Measurements from ENCODE around the gene SUN1. TPM values are rescaled to one million over a fixed set of nuclear protein-coding genes. Genes with fewer than 3 reads are reported as not detected.

SUN1 gene
- total RNA-seq, 1 experiment from 2014 or later, result 39.6 TPM

- Histone ChIP-seq H3K79me2 (ENCODE audit: low read length) (no peaks in the 10 kb centered on the region), H3K9me2 (replicated peaks; ENCODE audit: insufficient read depth, low read length) (no peaks in the 10 kb centered on the region), H3K27ac (ENCODE audit: low read length) (no peak overlapping the region), H3K4me1 (ENCODE audit: low read length) (peaks cover 16% of the 10 kb centered on the region), H3K27me3 (ENCODE audit: low read length) (no peaks in the 10 kb centered on the region), H4K20me1 (ENCODE audit: insufficient read depth, low read depth, low read length) (0 out of 2 replicates have a peak, but pooled peaks cover 7% of the 10 kb centered on the region), H3K36me3 (ENCODE audit: insufficient read depth, low read length) (no peaks in the 10 kb centered on the region), H3K4me3 (ENCODE audit: low read length) (peak overlapping the region; percentile 33; the same call in 1 of the 2 replicates), H2AFZ (ENCODE audit: low read length) (no peak overlapping the region), H3K4me2 (ENCODE audit: low read depth, low read length, poor library complexity, severe bottlenecking) (peak overlapping the region; percentile 67), H3K9ac (ENCODE audit: low read length) (peak overlapping the region; percentile 47), H3K9me3 (ENCODE audit: low read length) (no peaks in the 10 kb centered on the region)
- peak; percentile 75 for DNase-seq
These were observed 78.2 kb downstream of the SUN1 start for GRCh38 chr7:910441-910861.

DNA sequence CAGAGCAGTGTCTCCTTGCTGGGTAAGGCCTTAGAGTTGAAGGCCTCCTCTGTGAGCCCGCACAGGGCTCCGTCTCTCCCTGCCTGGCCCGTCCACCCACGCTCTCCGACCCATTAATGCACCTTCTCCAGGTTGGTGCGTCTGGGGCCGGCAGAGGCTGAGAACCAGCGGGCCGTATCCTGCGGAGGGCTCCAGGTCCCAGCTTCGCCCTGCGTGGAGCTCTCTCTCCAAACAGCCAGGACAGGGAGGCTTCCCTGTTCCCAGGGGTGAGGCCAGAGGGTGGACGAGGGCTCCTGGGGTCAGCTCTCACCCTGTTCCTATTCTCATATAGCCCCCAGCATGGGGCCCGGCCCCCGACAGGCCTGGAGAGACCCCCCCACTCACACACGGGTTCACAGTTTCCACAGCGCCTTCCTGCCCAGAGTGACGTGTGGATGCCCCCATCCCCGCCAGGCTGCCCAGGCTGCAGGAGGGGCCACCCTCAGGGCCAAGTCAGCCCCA lies 78.7 kb downstream of the SUN1 start:
- Histone ChIP-seq H3K4me1 (ENCODE audit: low read length) (peaks cover 16% of the 10 kb centered on the region), H3K27ac (ENCODE audit: low read length) (no peak overlapping the region), H4K20me1 (ENCODE audit: insufficient read depth, low read depth, low read length) (0 out of 2 replicates have a peak, but pooled peaks cover 7% of the 10 kb centered on the region), H2AFZ (ENCODE audit: low read length) (no peak overlapping the region), H3K4me2 (ENCODE audit: low read depth, low read length, poor library complexity, severe bottlenecking) (no peak overlapping the region), H3K27me3 (ENCODE audit: low read length) (no peaks in the 10 kb centered on the region), H3K36me3 (ENCODE audit: insufficient read depth, low read length) (no peaks in the 10 kb centered on the region), H3K9ac (ENCODE audit: low read length) (no peak overlapping the region), H3K9me2 (replicated peaks; ENCODE audit: insufficient read depth, low read length) (no peaks in the 10 kb centered on the region), H3K79me2 (ENCODE audit: low read length) (no peaks in the 10 kb centered on the region), H3K9me3 (ENCODE audit: low read length) (no peaks in the 10 kb centered on the region), H3K4me3 (ENCODE audit: low read length) (no peak overlapping the region)
- no peak for DNase-seq

- H3K4me2 ChIP-seq (ENCODE audit: low read depth, low read length, poor library complexity, severe bottlenecking), result no peak overlapping the region
- H3K9ac ChIP-seq (ENCODE audit: low read length), result no peak overlapping the region
- no peaks in the 10 kb centered on the region for H3K79me2 ChIP-seq (ENCODE audit: low read length)
- DNase-seq, result no peak
- no peaks in the 10 kb centered on the region for H3K9me2 ChIP-seq (replicated peaks; ENCODE audit: insufficient read depth, low read length)
- H4K20me1 ChIP-seq (ENCODE audit: insufficient read depth, low read depth, low read length), result 0 out of 2 replicates have a peak, but pooled peaks cover 5% of the 10 kb centered on the region
- H3K4me1 ChIP-seq (ENCODE audit: low read length), result peaks cover 16% of the 10 kb centered on the region
- no peak overlapping the region for H3K4me3 ChIP-seq (ENCODE audit: low read length)
- no peaks in the 10 kb centered on the region for H3K36me3 ChIP-seq (ENCODE audit: insufficient read depth, low read length)
- H3K27ac ChIP-seq (ENCODE audit: low read length), result no peak overlapping the region
- H2AFZ ChIP-seq (ENCODE audit: low read length), result no peak overlapping the region
- H3K9me3 ChIP-seq (ENCODE audit: low read length), result no peaks in the 10 kb centered on the region
- no peaks in the 10 kb centered on the region for H3K27me3 ChIP-seq (ENCODE audit: low read length)
These were observed 79.7 kb downstream of the SUN1 start for GRCh38 chr7:911791-912480.

DNA sequence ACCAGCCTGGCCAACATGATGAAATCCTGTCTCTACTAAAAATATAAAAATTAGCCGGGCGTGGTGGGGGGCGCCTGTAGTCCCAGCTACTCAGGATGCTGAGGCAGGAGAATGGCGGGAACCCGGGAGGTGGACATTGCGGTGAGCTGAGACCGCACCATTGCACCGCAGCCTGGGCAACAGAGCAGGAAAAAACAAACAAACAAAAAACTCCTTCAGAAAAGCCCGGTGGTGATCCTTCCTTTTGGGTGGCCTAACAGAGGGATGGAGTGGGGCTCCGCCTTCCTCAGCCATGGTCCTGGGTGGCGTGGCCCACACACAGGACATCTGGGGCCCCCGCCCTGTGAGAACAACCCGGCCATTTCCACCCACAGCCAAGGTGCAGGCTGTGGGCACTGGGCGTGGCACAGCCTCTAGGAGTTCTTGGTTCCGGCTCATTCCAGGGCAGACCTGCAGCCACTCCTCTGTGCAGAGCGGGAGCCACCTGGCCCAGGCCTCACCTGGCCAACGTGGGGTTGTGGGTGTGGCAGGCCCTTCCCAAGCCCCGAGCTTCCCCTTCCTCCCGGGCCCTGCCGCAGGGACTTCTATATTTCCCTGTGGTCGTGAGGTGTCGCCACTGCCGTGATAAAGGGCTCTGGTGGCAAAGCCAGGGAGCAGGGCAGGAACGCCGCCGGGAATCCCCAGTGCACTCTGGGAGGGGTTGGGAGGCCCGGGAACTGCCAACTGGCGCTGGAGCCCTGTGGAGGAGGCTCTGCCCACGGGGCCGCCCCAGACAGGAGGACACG lies 81.7 kb downstream of the SUN1 start:
- Histone ChIP-seq H3K27me3 (ENCODE audit: low read length) (no peaks in the 10 kb centered on the region), H3K27ac (ENCODE audit: low read length) (no peak overlapping the region), H3K79me2 (ENCODE audit: low read length) (no peaks in the 10 kb centered on the region), H4K20me1 (ENCODE audit: insufficient read depth, low read depth, low read length) (0 out of 2 replicates have a peak, but pooled peaks cover 3% of the 10 kb centered on the region), H3K36me3 (ENCODE audit: insufficient read depth, low read length) (no peaks in the 10 kb centered on the region), H3K9me3 (ENCODE audit: low read length) (no peaks in the 10 kb centered on the region), H3K9me2 (replicated peaks; ENCODE audit: insufficient read depth, low read length) (no peaks in the 10 kb centered on the region), H3K4me2 (ENCODE audit: low read depth, low read length, poor library complexity, severe bottlenecking) (no peak overlapping the region), H3K4me1 (ENCODE audit: low read length) (peaks cover 16% of the 10 kb centered on the region), H3K9ac (ENCODE audit: low read length) (no peak overlapping the region), H2AFZ (ENCODE audit: low read length) (no peak overlapping the region), H3K4me3 (ENCODE audit: low read length) (no peak overlapping the region)
- DNase-seq, result no peak

- no peak overlapping the region for H2AFZ ChIP-seq (ENCODE audit: low read length)
- H3K4me2 ChIP-seq (ENCODE audit: low read depth, low read length, poor library complexity, severe bottlenecking), result no peak overlapping the region
- H4K20me1 ChIP-seq (ENCODE audit: insufficient read depth, low read depth, low read length), result 0 out of 2 replicates have a peak, but pooled peaks cover under 1% of the 10 kb centered on the region
- H3K9me3 ChIP-seq (ENCODE audit: low read length), result no peaks in the 10 kb centered on the region
- no peak overlapping the region for H3K4me3 ChIP-seq (ENCODE audit: low read length)
- H3K79me2 ChIP-seq (ENCODE audit: low read length), result no peaks in the 10 kb centered on the region
- no peak for DNase-seq
- no peaks in the 10 kb centered on the region for H3K9me2 ChIP-seq (replicated peaks; ENCODE audit: insufficient read depth, low read length)
- no peaks in the 10 kb centered on the region for H3K36me3 ChIP-seq (ENCODE audit: insufficient read depth, low read length)
- peaks cover 11% of the 10 kb centered on the region for H3K4me1 ChIP-seq (ENCODE audit: low read length)
- no peaks in the 10 kb centered on the region for H3K27me3 ChIP-seq (ENCODE audit: low read length)
- H3K9ac ChIP-seq (ENCODE audit: low read length), result no peak overlapping the region
- H3K27ac ChIP-seq (ENCODE audit: low read length), result no peak overlapping the region
These were observed 82.4 kb downstream of the SUN1 start for GRCh38 chr7:914521-915194.

DNA sequence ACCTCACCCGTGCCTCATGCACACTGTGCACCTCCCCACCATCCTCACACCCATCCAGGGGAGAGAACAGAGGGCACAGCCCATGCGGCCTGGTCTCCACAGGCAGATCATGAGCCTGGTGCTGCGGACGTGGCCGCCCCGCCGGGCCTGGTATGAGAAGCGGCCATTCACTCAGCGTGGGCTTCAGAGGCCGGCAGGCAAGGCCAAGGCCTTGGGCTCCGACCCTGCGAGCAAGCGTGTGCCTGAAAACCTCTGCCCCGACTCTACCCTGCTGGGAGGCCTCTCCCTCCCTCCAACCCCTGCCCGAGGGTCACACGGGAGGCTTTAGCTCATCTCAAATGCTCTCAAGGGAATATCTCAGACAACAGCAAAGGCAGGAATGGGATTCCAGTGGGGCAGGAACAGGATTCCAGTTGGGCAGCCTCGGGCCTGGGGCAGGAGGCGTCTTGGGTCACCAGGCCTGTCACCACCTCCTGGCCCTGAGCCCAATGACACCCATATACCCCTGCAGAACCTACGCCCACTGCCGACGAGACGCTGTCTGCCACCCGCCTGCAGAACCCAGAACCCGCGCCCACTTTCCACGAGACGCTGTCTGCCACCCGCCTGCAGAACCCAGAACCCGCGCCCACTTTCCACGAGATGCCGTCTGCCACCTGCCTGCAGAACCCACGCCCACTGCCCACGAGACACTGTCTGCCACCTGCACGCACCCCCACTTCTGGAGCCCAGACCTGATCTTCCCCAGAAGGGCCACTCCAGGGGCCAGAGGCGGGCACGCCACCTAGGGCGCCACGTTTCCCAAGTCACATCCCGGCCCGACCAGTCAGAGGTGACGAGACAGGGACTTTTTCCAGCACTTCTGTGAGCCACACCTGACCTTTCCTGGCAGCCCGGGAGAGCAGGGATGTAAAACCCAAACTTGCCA lies 83.3 kb downstream of the SUN1 start:
- H3K79me2 ChIP-seq (ENCODE audit: low read length), result no peaks in the 10 kb centered on the region
- H3K4me2 ChIP-seq (ENCODE audit: low read depth, low read length, poor library complexity, severe bottlenecking), result no peak overlapping the region
- H2AFZ ChIP-seq (ENCODE audit: low read length), result no peak overlapping the region
- H3K4me3 ChIP-seq (ENCODE audit: low read length), result no peak overlapping the region
- no peaks in the 10 kb centered on the region for H4K20me1 ChIP-seq (ENCODE audit: insufficient read depth, low read depth, low read length)
- no peaks in the 10 kb centered on the region for H3K9me2 ChIP-seq (replicated peaks; ENCODE audit: insufficient read depth, low read length)
- no peak overlapping the region for H3K9ac ChIP-seq (ENCODE audit: low read length)
- H3K36me3 ChIP-seq (ENCODE audit: insufficient read depth, low read length), result no peaks in the 10 kb centered on the region
- no peaks in the 10 kb centered on the region for H3K27me3 ChIP-seq (ENCODE audit: low read length)
- DNase-seq, result no peak
- peaks cover 2% of the 10 kb centered on the region for H3K4me1 ChIP-seq (ENCODE audit: low read length)
- no peaks in the 10 kb centered on the region for H3K9me3 ChIP-seq (ENCODE audit: low read length)
- H3K27ac ChIP-seq (ENCODE audit: low read length), result no peak overlapping the region

DNA sequence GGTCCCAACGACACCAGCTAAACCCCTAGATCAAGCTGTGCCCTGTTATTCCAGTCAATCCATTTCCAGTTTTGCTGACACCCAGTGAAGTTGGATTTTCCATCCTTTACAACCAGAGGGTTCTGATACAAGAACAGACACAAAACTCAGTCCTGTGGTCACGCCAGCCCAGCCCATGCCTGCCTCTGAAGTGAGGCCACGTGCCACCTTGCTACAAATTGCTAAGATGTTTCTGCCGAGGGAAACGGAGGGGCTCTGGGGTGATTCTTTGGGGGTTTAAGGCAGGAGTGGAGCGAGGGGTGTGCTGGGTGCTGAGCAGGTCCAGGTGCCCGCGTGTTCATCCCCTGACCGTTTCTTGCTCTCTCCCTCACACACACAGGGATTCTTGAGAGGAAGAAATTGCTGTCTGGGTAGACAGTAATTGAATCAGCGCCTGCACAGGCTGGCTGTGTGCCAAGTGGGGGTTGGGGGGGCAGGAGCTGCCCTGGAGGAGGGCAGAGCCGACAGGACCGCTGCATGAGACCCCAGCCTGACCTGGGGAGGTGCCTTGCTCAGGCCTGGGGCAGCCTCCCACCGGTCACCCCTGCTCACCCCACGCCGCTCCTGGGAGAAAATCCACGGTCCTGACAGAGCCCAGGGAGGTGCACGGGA lies 84.1 kb downstream of the SUN1 start:
- Histone ChIP-seq H3K9ac (ENCODE audit: low read length) (no peak overlapping the region), H3K79me2 (ENCODE audit: low read length) (no peaks in the 10 kb centered on the region), H3K27ac (ENCODE audit: low read length) (no peak overlapping the region), H4K20me1 (ENCODE audit: insufficient read depth, low read depth, low read length) (no peaks in the 10 kb centered on the region), H3K27me3 (ENCODE audit: low read length) (no peaks in the 10 kb centered on the region), H3K4me3 (ENCODE audit: low read length) (no peak overlapping the region), H3K9me2 (replicated peaks; ENCODE audit: insufficient read depth, low read length) (no peaks in the 10 kb centered on the region), H3K36me3 (ENCODE audit: insufficient read depth, low read length) (no peaks in the 10 kb centered on the region), H3K4me2 (ENCODE audit: low read depth, low read length, poor library complexity, severe bottlenecking) (no peak overlapping the region), H3K4me1 (ENCODE audit: low read length) (no peaks in the 10 kb centered on the region), H2AFZ (ENCODE audit: low read length) (no peak overlapping the region), H3K9me3 (ENCODE audit: low read length) (no peaks in the 10 kb centered on the region)
- no peak for DNase-seq
